Fibroblast of mammary gland (primary cell): ENCODE results near the gene TRANK1.
A peak's percentile ranks its signal among the peaks of the same experiment; 100 is the strongest.

Experiments used
- DNase-seq: peaks from one replicate; pipeline ENCODE4 v3.0.0-alpha.2; 2010; ENCODE audit warnings: low read depth
- H3K4me3 ChIP-seq: 2 replicates; pipeline ENCODE4 v1.5.1; 2011; ENCODE audit warnings: low read depth, mild to moderate bottlenecking, low read length, moderate library complexity; ENCODE audit not compliant: control insufficient read depth
- CTCF ChIP-seq: conservative IDR thresholded peaks from 2 replicates; pipeline ENCODE4 v1.5.1; 2011; ENCODE audit warnings: low read depth, low read length, inconsistent platforms; ENCODE audit not compliant: control insufficient read depth, insufficient read depth

The TRANK1 gene

GRCh38 chr3:36926292-36926897 lies 18.5 kb downstream of the TRANK1 start:
- TF ChIP-seq CTCF = no peak
- no peak overlapping the region for H3K4me3 ChIP-seq
- no peak for DNase-seq

- DNase-seq = no peak
- no peak for TF ChIP-seq CTCF
- no peak overlapping the region for H3K4me3 ChIP-seq
Observed at GRCh38 chr3:36924744-36925521, 19.9 kb downstream of the TRANK1 start.

- TF ChIP-seq CTCF = no peak
- no peak for DNase-seq
- no peak overlapping the region for H3K4me3 ChIP-seq
Observed at GRCh38 chr3:36923981-36924743, 20.7 kb downstream of the TRANK1 start.

- peak; percentile 28 for TF ChIP-seq CTCF
- no peak for DNase-seq
- H3K4me3 ChIP-seq = no peak overlapping the region
Observed at GRCh38 chr3:36923523-36923943, 21.3 kb downstream of the TRANK1 start.

- DNase-seq = no peak
- no peak for TF ChIP-seq CTCF
- H3K4me3 ChIP-seq = no peak overlapping the region
Observed at GRCh38 chr3:36920884-36921567, 23.8 kb downstream of the TRANK1 start.

GRCh38 chr3:36919439-36920160 lies 25.3 kb downstream of the TRANK1 start:
- no peak for DNase-seq
- no peak overlapping the region for H3K4me3 ChIP-seq
- no peak for TF ChIP-seq CTCF
